Vagina (tissue), 2 donors: ENCODE data around the gene BCL2L2.
"Not testable (repeated sequence)": the region's sequence is repeated elsewhere in the genome, so short reads cannot be mapped to it uniquely, and the experiment has no call there.

ENCODE experiments used
- POLR2A ChIP-seq, 2 donors: fragments of 450-650 bp; IDR thresholded peaks; one replicate each; pipeline ENCODE4 v1.6.1; 2017; ENCODE audit warnings: antibody characterized with exemption in 2 of 2, mild to moderate bottlenecking in 2 of 2, moderate library complexity in 2 of 2
- TF ChIP-seq, protein P1 (sequence below), 3 experiments: fragments of 450-650 bp in 2 of 3; fragments of 200-600 bp in 1 of 3; sonication (generic) in 1 of 3; IDR thresholded peaks; one replicate each; pipeline ENCODE4 v1.5.1; 2017 to 2019; ENCODE audit warnings: antibody characterized with exemption in 3 of 3, mild to moderate bottlenecking in 2 of 3, moderate library complexity in 2 of 3

DNA sequence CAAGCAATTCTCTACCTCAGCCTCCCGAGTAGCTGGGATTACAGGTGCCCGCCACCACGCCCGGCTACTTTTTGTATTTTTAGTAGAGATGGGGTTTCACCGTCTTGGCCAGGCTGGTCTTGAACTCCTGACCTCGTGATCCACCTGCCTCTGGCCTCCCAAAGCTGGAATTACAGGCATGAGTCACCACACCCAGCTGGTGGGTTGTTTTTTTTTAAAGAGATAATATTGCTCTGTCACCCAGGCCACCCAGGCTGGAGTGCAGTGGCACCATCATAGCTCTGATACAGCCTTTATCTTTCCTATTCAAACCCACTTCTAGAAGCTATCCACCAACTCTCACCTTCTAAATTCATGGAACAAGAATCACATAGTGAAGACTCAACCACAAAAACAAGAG, 28.7 kb upstream of the BCL2L2 start:
- TF ChIP-seq, protein P1, sequence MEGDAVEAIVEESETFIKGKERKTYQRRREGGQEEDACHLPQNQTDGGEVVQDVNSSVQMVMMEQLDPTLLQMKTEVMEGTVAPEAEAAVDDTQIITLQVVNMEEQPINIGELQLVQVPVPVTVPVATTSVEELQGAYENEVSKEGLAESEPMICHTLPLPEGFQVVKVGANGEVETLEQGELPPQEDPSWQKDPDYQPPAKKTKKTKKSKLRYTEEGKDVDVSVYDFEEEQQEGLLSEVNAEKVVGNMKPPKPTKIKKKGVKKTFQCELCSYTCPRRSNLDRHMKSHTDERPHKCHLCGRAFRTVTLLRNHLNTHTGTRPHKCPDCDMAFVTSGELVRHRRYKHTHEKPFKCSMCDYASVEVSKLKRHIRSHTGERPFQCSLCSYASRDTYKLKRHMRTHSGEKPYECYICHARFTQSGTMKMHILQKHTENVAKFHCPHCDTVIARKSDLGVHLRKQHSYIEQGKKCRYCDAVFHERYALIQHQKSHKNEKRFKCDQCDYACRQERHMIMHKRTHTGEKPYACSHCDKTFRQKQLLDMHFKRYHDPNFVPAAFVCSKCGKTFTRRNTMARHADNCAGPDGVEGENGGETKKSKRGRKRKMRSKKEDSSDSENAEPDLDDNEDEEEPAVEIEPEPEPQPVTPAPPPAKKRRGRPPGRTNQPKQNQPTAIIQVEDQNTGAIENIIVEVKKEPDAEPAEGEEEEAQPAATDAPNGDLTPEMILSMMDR (IDR thresholded peaks at IDR 0.05) = not testable (repeated sequence)
- not testable (repeated sequence) for TF ChIP-seq POLR2A (IDR thresholded peaks at IDR 0.05)
